ENCODE data around the gene COL1A2. TPM values are rescaled to one million over a fixed set of nuclear protein-coding genes. Genes with fewer than 3 reads are reported as not detected.

COL1A2 gene
- polyA plus RNA-seq, 3 donors = not detected

- Histone ChIP-seq H3K4me2 (replicated peaks; ENCODE audit: extremely low read depth, low read length, poor library complexity, severe bottlenecking) (no peak overlapping the region), H3K27ac (ENCODE audit: low read depth in 1 of 2, low read length in 2 of 2) (no peak overlapping the region), H3K79me2 (ENCODE audit: insufficient read depth, low read length) (no peaks in the 10 kb centered on the region), H2AFZ (ENCODE audit: insufficient read depth, low read depth, low read length, poor library complexity, severe bottlenecking) (no peak overlapping the region), H3K9me3 (replicated peaks in 1 of 2; ENCODE audit: control insufficient read depth in 1 of 2, insufficient read depth in 1 of 2, low read length in 2 of 2) (no peaks in the 10 kb centered on the region), H3K4me3 (replicated peaks in 1 of 3; ENCODE audit: low read depth in 2 of 3, low read length in 3 of 3) (no peak overlapping the region), H3K36me3 (replicated peaks in 1 of 2; ENCODE audit: control insufficient read depth in 1 of 2, insufficient read depth in 2 of 2, low read length in 2 of 2) (no peaks in the 10 kb centered on the region), H3K9ac (ENCODE audit: insufficient read depth, low read length, poor library complexity, severe bottlenecking) (no peak overlapping the region), H4K20me1 (ENCODE audit: insufficient read depth, low read length) (no peaks in the 10 kb centered on the region), H3K4me1 (ENCODE audit: control insufficient read depth in 1 of 2, insufficient read depth in 2 of 2, low read length in 2 of 2) (no peaks in the 10 kb centered on the region), H3K27me3 (ENCODE audit: control insufficient read depth in 2 of 2, insufficient read depth in 2 of 2, low read length in 2 of 2) (no peaks in the 10 kb centered on the region)
- Mint-ChIP-seq H3K36me3 (no peaks in the 10 kb centered on the region), H3K9me3 (peaks cover 0 to 8% (median 3%) of the 10 kb centered on the region in 7 donors), H3K27me3 (ENCODE audit: low read depth in 3 of 3) (peaks cover 0 to 4% (median 0%) of the 10 kb centered on the region in 3 donors), H3K4me3 (no peak overlapping the region), H3K4me1 (peaks cover 1% of the 10 kb centered on the region), H3K27ac (no peak overlapping the region)
- no peak for DNase-seq
- no peak for TF ChIP-seq CTCF (IDR thresholded peaks at IDR 0.05)
- intact Hi-C loops (cut with micrococcal nuclease) = no loop called here
Observed at GRCh38 chr7:94354953-94355352, 39.7 kb upstream of the COL1A2 start.

DNA sequence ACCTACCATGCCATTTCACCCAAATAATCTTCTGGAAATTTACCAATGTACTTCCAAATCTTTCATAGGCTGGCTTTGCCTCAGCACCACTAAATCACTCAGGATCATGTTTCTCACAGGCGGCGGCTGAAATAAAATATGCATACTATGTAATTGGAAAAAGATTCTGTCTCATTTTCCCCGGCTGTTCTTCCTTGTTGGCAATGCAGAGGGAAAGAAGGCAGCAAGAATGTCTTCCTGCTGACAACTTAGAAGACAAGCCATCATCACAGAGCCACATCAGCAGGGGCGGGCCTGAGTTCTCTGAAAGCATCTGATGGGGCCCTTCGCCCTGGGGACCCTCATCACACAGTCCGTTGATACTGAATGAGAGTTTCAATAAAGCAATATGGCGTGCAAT lies 39.2 kb upstream of the COL1A2 start:
- Histone ChIP-seq H3K9ac (ENCODE audit: insufficient read depth, low read length, poor library complexity, severe bottlenecking) (no peak overlapping the region), H3K4me2 (replicated peaks; ENCODE audit: extremely low read depth, low read length, poor library complexity, severe bottlenecking) (no peak overlapping the region), H3K4me3 (replicated peaks in 1 of 3; ENCODE audit: low read depth in 2 of 3, low read length in 3 of 3) (no peak overlapping the region), H3K27me3 (ENCODE audit: control insufficient read depth in 2 of 2, insufficient read depth in 2 of 2, low read length in 2 of 2) (no peaks in the 10 kb centered on the region), H3K79me2 (ENCODE audit: insufficient read depth, low read length) (no peaks in the 10 kb centered on the region), H3K9me3 (replicated peaks in 1 of 2; ENCODE audit: control insufficient read depth in 1 of 2, insufficient read depth in 1 of 2, low read length in 2 of 2) (no peaks in the 10 kb centered on the region), H3K36me3 (replicated peaks in 1 of 2; ENCODE audit: control insufficient read depth in 1 of 2, insufficient read depth in 2 of 2, low read length in 2 of 2) (no peaks in the 10 kb centered on the region), H3K27ac (ENCODE audit: low read depth in 1 of 2, low read length in 2 of 2) (no peak overlapping the region), H3K4me1 (ENCODE audit: control insufficient read depth in 1 of 2, insufficient read depth in 2 of 2, low read length in 2 of 2) (no peaks in the 10 kb centered on the region), H2AFZ (ENCODE audit: insufficient read depth, low read depth, low read length, poor library complexity, severe bottlenecking) (no peak overlapping the region), H4K20me1 (ENCODE audit: insufficient read depth, low read length) (no peaks in the 10 kb centered on the region)
- Mint-ChIP-seq H3K27ac (no peak overlapping the region), H3K36me3 (no peaks in the 10 kb centered on the region), H3K4me3 (no peak overlapping the region), H3K4me1 (peaks cover 1% of the 10 kb centered on the region), H3K27me3 (ENCODE audit: low read depth in 3 of 3) (peaks cover 0 to 4% (median 1%) of the 10 kb centered on the region in 3 donors), H3K9me3 (peaks cover 0 to 8% (median 3%) of the 10 kb centered on the region in 7 donors)
- intact Hi-C loops (cut with micrococcal nuclease) = no loop called here
- WGBS (ENCODE audit: insufficient coverage) = 93% methylated on average over 3 of the region's 7 CpGs
- no peak for TF ChIP-seq CTCF (IDR thresholded peaks at IDR 0.05)
- no peak for DNase-seq
